Measurements from ENCODE around the gene SMARCA5.

Gene SMARCA5

GRCh38 chr4:143502231-143502630, 11.3 kb upstream of the SMARCA5 start:
- TF ChIP-seq CTCF (IDR thresholded peaks at IDR 0.05; ENCODE audit: insufficient read depth, low read length) = no peak
- TF ChIP-seq REST (IDR thresholded peaks at IDR 0.05; ENCODE audit: insufficient replicate concordance, low read depth) = no peak
- no peak for TF ChIP-seq POLR2AphosphoS5 (IDR thresholded peaks at IDR 0.05; ENCODE audit: low read depth)
- no peak for TF ChIP-seq SPI1 (IDR thresholded peaks at IDR 0.05; ENCODE audit: borderline replicate concordance, low read depth)
- TF ChIP-seq GABPA (IDR thresholded peaks at IDR 0.05; ENCODE audit: low read depth) = no peak
- H3K4me3 ChIP-seq (replicated peaks; ENCODE audit: insufficient read depth, low read length) = no peak overlapping the region
- H3K27me3 ChIP-seq (ENCODE audit: insufficient read depth, poor library complexity, severe bottlenecking) = no peaks in the 10 kb centered on the region
- H3K27ac ChIP-seq (replicated peaks) = no peak overlapping the region
- peak in 1 of 2 experiments; percentile 38 for DNase-seq (ENCODE audit: low read depth in 1 of 2, low spot score in 1 of 2)

GRCh38 chr4:143506031-143506430, 7.5 kb upstream of the SMARCA5 start:
- no peak for TF ChIP-seq CTCF (IDR thresholded peaks at IDR 0.05; ENCODE audit: insufficient read depth, low read length)
- no peak for TF ChIP-seq SPI1 (IDR thresholded peaks at IDR 0.05; ENCODE audit: borderline replicate concordance, low read depth)
- TF ChIP-seq REST (IDR thresholded peaks at IDR 0.05; ENCODE audit: insufficient replicate concordance, low read depth) = no peak
- TF ChIP-seq POLR2AphosphoS5 (IDR thresholded peaks at IDR 0.05; ENCODE audit: low read depth) = no peak
- TF ChIP-seq GABPA (IDR thresholded peaks at IDR 0.05; ENCODE audit: low read depth) = no peak
- H3K27ac ChIP-seq (replicated peaks) = no peak overlapping the region
- H3K4me3 ChIP-seq (replicated peaks; ENCODE audit: insufficient read depth, low read length) = no peak overlapping the region
- DNase-seq (ENCODE audit: low read depth in 1 of 2, low spot score in 1 of 2) = no peak
- no peaks in the 10 kb centered on the region for H3K27me3 ChIP-seq (ENCODE audit: insufficient read depth, poor library complexity, severe bottlenecking)

GRCh38 chr4:143511906-143512305, 1.6 kb upstream of the SMARCA5 start:
- DNase-seq (ENCODE audit: low read depth in 1 of 2, low spot score in 1 of 2) = no peak
- no peaks in the 10 kb centered on the region for H3K27me3 ChIP-seq (ENCODE audit: insufficient read depth, poor library complexity, severe bottlenecking)
- TF ChIP-seq SPI1 (IDR thresholded peaks at IDR 0.05; ENCODE audit: borderline replicate concordance, low read depth) (no peak), POLR2AphosphoS5 (IDR thresholded peaks at IDR 0.05; ENCODE audit: low read depth) (no peak), REST (IDR thresholded peaks at IDR 0.05; ENCODE audit: insufficient replicate concordance, low read depth) (no peak), CTCF (IDR thresholded peaks at IDR 0.05; ENCODE audit: insufficient read depth, low read length) (no peak), GABPA (IDR thresholded peaks at IDR 0.05; ENCODE audit: low read depth) (no peak)
- no peak overlapping the region for H3K4me3 ChIP-seq (replicated peaks; ENCODE audit: insufficient read depth, low read length)
- no peak overlapping the region for H3K27ac ChIP-seq (replicated peaks)

All from HL-60 (cell line).